ENCODE data around the gene SLC2A10.

GRCh38 chr20:46696791-46697279, 12.6 kb upstream of the SLC2A10 start:
- TF ChIP-seq CTCF (optimal IDR thresholded peaks at IDR 0.05 in 1 of 3, IDR thresholded peaks at IDR 0.05 in 1 of 3, conservative IDR thresholded peaks at IDR 0.05 in 1 of 3; ENCODE audit: extremely low read depth in 1 of 3, insufficient read depth in 2 of 3, low read length in 3 of 3), result no peak
- TF ChIP-seq EZH2 (IDR thresholded peaks at IDR 0.05; ENCODE audit: low read length), result no peak

Measured in keratinocyte (primary cell).